ENCODE data around the gene SIX5.

GRCh38 chr19:45758921-45759320, 10.1 kb downstream of the SIX5 start:
- TF ChIP-seq CTCF (conservative IDR thresholded peaks at IDR 0.05; ENCODE audit: low read length): no peak
- TF ChIP-seq EZH2phosphoT487 (IDR thresholded peaks at IDR 0.05; ENCODE audit: borderline replicate concordance): no peak

Measured in Loucy (cell line).